ENCODE measurements around the gene PODN.

- no peak for TF ChIP-seq CTCF (IDR thresholded peaks at IDR 0.05)
- no peak for TF ChIP-seq POLR2A (IDR thresholded peaks at IDR 0.05)
Observed at GRCh38 chr1:53116307-53116810, 54.3 kb downstream of the PODN start.

Measured in body of pancreas (tissue), 4 donors.